HG02798 (cell line): ENCODE results near the gene RGS4.

Experiments used
- ATAC-seq: cut with Tn5 transposase; IDR thresholded peaks from one replicate; pipeline ENCODE4 v1.9.1; 2021; ENCODE audit warnings: mild to moderate bottlenecking; ENCODE audit not compliant: unreplicated experiment, poor library complexity

Gene RGS4

DNA sequence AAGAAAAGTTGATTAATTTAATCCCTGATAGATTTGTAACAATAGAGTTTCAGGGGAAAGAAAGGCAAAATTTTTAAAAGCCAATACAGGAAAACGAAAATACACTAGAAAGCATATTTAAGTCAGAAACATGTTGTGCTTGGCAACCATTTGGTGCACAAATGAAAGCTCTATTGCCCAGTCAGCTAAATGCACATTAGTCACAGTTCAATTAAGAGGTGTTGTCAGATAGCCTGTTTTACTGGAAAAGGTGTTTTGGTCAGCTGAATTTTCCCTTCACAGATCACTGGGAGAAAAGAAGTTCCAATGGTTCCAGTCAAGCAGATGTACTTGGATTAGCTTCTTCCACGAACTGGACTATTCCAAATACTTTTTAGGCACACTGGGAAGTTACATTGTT lies 25.4 kb downstream of the RGS4 start:
- no peak for ATAC-seq

DNA sequence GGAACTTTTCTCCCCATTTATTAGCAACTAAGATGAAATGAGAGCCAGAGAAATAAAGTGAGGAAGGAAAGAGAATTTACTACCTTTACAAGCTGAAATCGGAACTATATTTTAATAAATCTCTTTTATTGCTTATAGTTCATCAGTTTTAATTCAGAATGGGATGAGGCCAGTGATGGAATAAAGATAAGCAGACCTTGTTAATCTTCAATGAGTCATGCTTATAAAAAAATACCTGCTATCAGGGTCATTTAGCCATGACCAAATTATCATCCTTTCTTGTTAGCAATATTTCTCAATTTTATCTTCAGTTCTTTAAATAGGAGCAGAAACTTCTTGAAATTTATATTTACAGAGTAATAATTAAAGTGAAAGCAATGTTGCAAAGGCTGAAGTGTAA lies 26.1 kb downstream of the RGS4 start:
- no peak for ATAC-seq

DNA sequence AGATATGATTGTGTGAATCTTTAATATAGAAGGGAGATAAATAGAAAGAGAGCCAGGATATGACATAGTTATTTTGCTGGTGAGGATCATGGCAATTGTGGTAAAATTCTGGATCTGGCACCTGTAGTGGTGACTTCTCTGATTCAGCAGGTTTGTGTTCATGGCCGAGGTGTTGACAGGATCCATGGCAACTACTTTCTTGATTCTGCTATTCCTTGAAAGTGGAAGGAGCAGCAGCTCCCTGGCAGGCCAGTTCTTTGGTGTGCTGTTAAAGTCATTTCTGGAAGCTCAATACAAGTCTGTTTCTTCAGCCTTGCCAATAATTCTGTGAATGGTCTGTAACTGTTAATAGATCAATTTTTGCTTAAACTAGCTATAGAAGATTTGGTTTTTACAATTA lies 33.4 kb downstream of the RGS4 start:
- ATAC-seq, result no peak

DNA sequence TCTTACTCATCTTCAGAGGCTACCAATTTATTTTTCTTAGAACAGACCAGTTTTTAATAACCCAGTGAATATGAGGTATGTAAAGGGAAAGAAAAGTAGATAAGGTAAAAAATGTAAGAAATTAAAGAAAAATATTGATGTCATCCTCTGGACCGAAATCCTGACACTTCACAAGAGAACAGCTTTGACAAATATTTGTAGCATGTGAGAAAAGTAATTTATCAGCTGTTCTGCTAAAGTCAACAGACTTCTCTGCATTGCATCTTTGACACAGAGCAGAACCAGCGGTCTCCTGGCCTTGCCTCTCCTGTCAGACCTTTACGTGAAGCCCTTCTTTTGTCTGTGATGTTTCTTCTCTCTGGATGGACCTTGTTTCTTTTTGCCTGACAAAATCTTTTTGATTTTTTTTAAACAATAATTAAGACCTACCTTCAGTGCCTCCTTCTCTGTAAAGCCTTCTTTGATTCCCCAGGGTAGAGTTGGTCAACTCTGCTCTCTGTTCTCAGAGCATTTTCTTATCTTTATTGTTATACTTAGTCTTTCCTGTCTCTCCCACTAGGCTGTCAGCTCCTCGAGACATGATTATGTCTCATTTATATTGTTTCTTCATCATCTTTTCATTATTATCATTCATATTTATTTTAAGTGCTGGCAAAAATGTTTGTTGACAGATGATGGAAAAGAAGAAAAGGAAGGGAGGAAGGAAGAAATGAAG lies 35.4 kb downstream of the RGS4 start:
- no peak for ATAC-seq

DNA sequence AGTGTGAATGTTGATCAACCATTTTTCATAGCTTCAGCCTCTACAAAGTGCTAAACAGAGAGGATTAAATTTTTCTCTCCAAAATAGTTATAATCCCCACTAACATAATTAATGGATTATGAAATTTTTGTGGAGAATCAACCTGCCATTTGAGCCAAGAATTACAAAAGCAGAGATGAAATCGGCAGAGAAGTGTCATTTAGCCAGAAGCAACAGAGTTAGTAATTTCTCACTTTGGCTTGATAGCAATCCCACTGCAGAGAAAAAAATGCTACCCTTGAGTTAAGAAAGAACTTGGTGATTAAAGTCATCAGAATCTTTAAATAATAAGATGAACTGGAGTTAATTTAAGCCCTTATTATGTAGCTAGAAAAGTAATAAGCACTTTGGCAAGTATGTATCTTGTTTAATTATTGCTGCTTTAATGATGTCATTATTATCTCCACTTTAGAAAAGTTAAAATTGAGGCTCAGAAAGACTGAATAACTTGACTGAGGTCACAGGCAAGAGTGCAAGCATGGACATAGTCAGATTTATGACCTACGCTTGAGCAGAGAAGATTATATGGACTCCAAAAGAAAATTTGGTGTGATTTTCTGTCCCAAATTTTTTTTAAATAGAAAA lies 37.3 kb downstream of the RGS4 start:
- no peak for ATAC-seq

DNA sequence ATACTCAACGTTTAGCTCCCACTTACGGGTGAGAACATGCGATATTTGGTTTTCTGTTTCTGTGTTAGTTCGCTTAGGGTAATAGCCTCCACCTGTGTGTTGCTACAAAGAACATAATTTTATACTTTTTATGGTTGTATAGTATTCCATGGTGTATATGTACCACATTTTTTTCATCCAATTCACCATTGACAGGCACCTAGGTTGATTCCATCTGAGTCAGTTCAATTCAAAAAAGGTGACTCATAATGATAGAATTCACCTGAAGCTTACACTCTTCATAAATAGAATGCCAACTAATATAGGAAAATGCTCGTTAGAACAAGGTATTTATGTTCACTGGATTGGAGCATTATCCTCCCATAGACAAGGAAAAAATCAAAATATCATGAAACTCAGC lies 38.5 kb downstream of the RGS4 start:
- ATAC-seq, result no peak

DNA sequence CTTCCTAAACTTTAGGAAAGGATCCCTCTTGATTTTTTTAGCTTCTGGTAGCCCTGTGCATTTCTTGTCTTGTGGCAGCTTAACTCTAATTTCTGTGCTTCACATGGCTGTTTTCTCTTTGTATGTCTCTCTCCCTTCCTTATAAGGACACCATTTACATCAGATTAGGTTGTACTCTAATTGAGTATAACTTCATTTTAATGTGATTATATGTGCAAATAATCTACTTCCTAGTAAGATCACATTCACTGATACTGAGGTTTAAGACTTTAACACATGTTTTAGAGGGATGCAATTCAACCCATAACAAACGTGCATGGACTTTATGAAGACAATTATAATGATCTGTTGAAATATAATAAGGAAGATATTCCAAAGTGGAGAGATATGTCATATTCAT lies 46.7 kb downstream of the RGS4 start:
- no peak for ATAC-seq

DNA sequence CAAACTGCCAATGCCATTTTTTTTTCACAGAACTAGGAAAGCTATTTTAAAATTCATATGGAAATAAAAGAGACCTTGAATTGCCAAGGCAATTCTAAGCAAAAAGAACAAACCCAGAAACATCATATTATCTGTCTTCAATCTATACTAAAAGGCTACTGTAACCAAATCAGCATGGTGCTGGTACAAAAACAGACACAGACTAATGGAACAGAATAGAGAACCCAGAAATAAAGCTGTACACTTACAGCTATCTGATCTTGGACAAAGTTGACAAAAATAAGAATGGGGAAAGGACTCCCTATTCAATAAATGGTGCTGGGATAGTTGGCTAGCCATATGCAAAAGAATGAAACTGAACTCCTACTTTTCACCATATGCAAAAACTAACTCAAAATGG lies 50.5 kb downstream of the RGS4 start:
- no peak for ATAC-seq

DNA sequence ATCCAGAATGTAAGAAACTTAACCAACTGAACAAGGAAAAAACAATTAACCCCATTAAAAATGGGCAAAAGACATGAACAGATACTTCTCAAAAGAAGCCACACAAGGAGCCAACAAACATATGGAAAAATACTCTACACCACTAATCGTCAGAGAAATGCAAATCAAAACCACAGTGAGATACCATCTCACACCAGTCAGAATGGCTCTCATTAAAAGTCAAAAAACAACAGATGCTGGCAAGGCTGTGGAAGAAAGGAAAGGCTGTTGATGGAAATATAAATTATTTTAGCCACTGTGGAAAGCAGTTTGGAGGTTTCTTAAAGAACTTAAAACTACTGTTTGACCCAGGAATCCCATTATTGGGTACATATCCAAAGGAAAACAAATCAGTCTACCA lies 51.2 kb downstream of the RGS4 start:
- no peak for ATAC-seq

DNA sequence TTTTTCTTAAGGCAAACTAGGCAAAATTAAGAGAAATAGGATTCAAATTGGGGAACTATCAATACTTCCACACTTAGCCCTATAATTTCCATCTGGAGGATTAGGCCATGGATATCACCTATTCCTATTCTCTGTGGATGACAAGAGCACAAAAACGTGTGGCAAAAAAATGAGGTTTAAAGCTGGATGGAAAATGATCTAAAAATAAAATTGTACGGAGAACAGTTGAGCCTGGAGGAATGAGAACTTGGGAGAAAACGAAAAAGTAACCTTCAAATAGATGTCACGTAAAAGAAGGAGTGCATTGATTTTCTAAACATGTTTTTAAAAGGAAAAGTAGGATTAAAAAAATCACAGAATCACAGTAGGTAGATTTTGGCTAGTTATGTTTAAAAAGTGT lies 55.7 kb downstream of the RGS4 start:
- no peak for ATAC-seq
